ENCODE data around the gene RAB6D. TPM values are rescaled to one million over a fixed set of nuclear protein-coding genes. Genes with fewer than 3 reads are reported as not detected.

RAB6D gene
- polyA plus RNA-seq, 1 experiment: 0.09 TPM

Other genes with a start within 250 kb of the RAB6D start
- 0.04 TPM in 1 of 2 replicates, not detected in the other for gene POTEE, start 154.6 kb downstream of the RAB6D start, polyA plus RNA-seq (2011; rRNA removed)
- not detected in 2 replicates for gene TUBA3D, start 112.0 kb upstream of the RAB6D start, polyA plus RNA-seq (2011; rRNA removed)
- gene MZT2A, start 128.2 kb upstream of the RAB6D start, polyA plus RNA-seq (2011; rRNA removed): 30.9 and 31.7 TPM in 2 replicates
- gene CCDC74A, start 163.7 kb upstream of the RAB6D start, polyA plus RNA-seq (2011; rRNA removed): 4.0 and 5.2 TPM in 2 replicates

All from AG04450 (cell line).